Measurements from ENCODE around the gene ANTXR2.

ANTXR2 gene

GRCh38 chr4:80074651-80075050, 1.6 kb upstream of the ANTXR2 start:
- TF ChIP-seq CREB1 (IDR thresholded peaks at IDR 0.05; ENCODE audit: low read depth) (no peak), ZBTB7A (IDR thresholded peaks at IDR 0.05; ENCODE audit: low read depth) (no peak), REST (IDR thresholded peaks at IDR 0.05; ENCODE audit: low read depth) (no peak), TAF1 (IDR thresholded peaks at IDR 0.05; ENCODE audit: low read depth) (no peak), CEBPB (IDR thresholded peaks at IDR 0.05) (no peak), EGR1 (IDR thresholded peaks at IDR 0.05) (no peak), YY1 (IDR thresholded peaks at IDR 0.05; ENCODE audit: low read depth) (no peak), TEAD4 (IDR thresholded peaks at IDR 0.05) (no peak)

GRCh38 chr4:80074069-80074468, 1.0 kb upstream of the ANTXR2 start:
- TF ChIP-seq YY1 (IDR thresholded peaks at IDR 0.05; ENCODE audit: low read depth) (no peak), EGR1 (IDR thresholded peaks at IDR 0.05) (no peak), MAX (IDR thresholded peaks at IDR 0.05) (no peak), NFIC (IDR thresholded peaks at IDR 0.05) (no peak), RAD21 (IDR thresholded peaks at IDR 0.05; ENCODE audit: low read depth) (no peak), ZBTB7A (IDR thresholded peaks at IDR 0.05; ENCODE audit: low read depth) (no peak), EP300 (IDR thresholded peaks at IDR 0.05; ENCODE audit: borderline replicate concordance) (no peak), TEAD4 (IDR thresholded peaks at IDR 0.05) (no peak), USF1 (IDR thresholded peaks at IDR 0.05) (no peak), CREB1 (IDR thresholded peaks at IDR 0.05; ENCODE audit: low read depth) (no peak), TCF12 (IDR thresholded peaks at IDR 0.05; ENCODE audit: low read depth) (no peak), TAF1 (IDR thresholded peaks at IDR 0.05; ENCODE audit: low read depth) (no peak), REST (IDR thresholded peaks at IDR 0.05; ENCODE audit: low read depth) (no peak), CEBPB (IDR thresholded peaks at IDR 0.05) (no peak), FOXM1 (IDR thresholded peaks at IDR 0.05; ENCODE audit: borderline replicate concordance, low read depth) (no peak)

GRCh38 chr4:80073473-80074008, 512 bp upstream of the ANTXR2 start:
- TF ChIP-seq YY1 (IDR thresholded peaks at IDR 0.05; ENCODE audit: low read depth) (no peak), RAD21 (IDR thresholded peaks at IDR 0.05; ENCODE audit: low read depth) (no peak), USF1 (IDR thresholded peaks at IDR 0.05) (no peak), NFIC (IDR thresholded peaks at IDR 0.05) (no peak), TCF12 (IDR thresholded peaks at IDR 0.05; ENCODE audit: low read depth) (no peak), CEBPB (IDR thresholded peaks at IDR 0.05) (no peak), EGR1 (IDR thresholded peaks at IDR 0.05) (no peak), MAX (IDR thresholded peaks at IDR 0.05) (no peak), TEAD4 (IDR thresholded peaks at IDR 0.05) (no peak), ZBTB7A (IDR thresholded peaks at IDR 0.05; ENCODE audit: low read depth) (no peak), FOXM1 (IDR thresholded peaks at IDR 0.05; ENCODE audit: borderline replicate concordance, low read depth) (no peak), TAF1 (IDR thresholded peaks at IDR 0.05; ENCODE audit: low read depth) (no peak), EP300 (IDR thresholded peaks at IDR 0.05; ENCODE audit: borderline replicate concordance) (no peak)

- no peak for TF ChIP-seq NFIC (IDR thresholded peaks at IDR 0.05)
- TF ChIP-seq EP300 (IDR thresholded peaks at IDR 0.05; ENCODE audit: borderline replicate concordance) = no peak
- no peak for TF ChIP-seq REST (IDR thresholded peaks at IDR 0.05; ENCODE audit: low read depth)
- no peak for TF ChIP-seq CREB1 (IDR thresholded peaks at IDR 0.05; ENCODE audit: low read depth)
- TF ChIP-seq TAF1 (IDR thresholded peaks at IDR 0.05; ENCODE audit: low read depth) = no peak
- no peak for TF ChIP-seq TEAD4 (IDR thresholded peaks at IDR 0.05)
- no peak; the same call in 1 of the 2 replicates for TF ChIP-seq ZBTB7A (IDR thresholded peaks at IDR 0.05; ENCODE audit: low read depth)
- TF ChIP-seq USF1 (IDR thresholded peaks at IDR 0.05) = no peak
- no peak for TF ChIP-seq YY1 (IDR thresholded peaks at IDR 0.05; ENCODE audit: low read depth)
- no peak for TF ChIP-seq TCF12 (IDR thresholded peaks at IDR 0.05; ENCODE audit: low read depth)
- TF ChIP-seq CEBPB (IDR thresholded peaks at IDR 0.05) = no peak
- no peak for TF ChIP-seq FOXM1 (IDR thresholded peaks at IDR 0.05; ENCODE audit: borderline replicate concordance, low read depth)
- TF ChIP-seq RAD21 (IDR thresholded peaks at IDR 0.05; ENCODE audit: low read depth) = no peak
- no peak for TF ChIP-seq EGR1 (IDR thresholded peaks at IDR 0.05)
- no peak for TF ChIP-seq MAX (IDR thresholded peaks at IDR 0.05)
These were observed 743 bp downstream of the ANTXR2 start for GRCh38 chr4:80072228-80072743.

All from Ishikawa (cell line).